Fibroblast of upper back skin (primary cell): ENCODE measurements around the gene KCNK10.

Experiments
- DNase-seq: peaks from one replicate; pipeline ENCODE4 v3.0.0-alpha.2; 2013

Gene KCNK10

DNA sequence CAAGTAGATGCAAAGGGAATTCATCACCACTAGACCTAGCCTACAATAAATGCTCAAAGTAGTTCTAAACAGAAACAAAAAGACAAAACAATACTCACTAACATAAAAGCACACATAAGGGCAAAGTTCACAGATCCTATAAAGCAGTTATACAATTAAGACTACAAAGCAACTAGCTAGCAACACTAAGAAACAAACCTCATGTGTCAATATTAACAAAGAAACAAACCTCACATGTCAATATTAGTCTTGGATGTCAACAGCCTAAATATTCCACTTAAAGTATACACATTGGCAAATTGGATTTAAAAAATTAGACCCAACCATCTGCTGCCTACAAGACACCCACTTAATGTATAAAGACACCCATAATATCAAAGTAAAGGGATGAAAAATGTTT, 152.7 kb downstream of the KCNK10 start:
- no peak for DNase-seq

DNA sequence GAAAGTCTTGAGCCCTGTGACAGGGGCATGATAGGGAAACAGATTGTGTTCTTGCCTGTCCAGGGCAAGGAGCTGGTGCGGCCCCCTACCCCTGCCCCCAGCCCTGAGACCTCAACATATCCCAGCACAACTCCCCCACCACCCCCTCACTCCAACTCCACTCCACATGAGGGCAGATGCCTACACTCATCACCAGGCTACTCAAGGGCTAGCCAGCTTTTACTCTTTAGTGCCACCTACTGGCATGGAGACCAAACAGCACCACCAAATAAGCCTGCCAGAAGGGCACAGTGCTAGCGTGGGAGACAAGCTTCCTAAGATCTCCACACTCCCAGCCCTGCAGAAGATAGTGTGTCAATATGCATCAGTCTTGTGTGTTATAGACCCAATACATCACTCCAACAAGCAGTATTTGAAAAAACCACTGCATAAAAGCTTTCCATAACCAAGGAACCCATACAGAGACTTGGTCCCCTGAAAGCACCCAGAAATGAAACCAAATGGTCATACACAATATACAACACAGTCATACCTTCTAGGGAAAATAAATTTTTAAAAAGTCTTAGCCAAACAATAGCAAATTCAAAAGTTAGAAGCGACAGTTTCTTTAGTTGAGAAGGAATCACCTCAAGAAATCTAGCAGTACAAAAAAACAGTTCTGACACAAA, 154.4 kb downstream of the KCNK10 start:
- peak; percentile 20 for DNase-seq

DNA sequence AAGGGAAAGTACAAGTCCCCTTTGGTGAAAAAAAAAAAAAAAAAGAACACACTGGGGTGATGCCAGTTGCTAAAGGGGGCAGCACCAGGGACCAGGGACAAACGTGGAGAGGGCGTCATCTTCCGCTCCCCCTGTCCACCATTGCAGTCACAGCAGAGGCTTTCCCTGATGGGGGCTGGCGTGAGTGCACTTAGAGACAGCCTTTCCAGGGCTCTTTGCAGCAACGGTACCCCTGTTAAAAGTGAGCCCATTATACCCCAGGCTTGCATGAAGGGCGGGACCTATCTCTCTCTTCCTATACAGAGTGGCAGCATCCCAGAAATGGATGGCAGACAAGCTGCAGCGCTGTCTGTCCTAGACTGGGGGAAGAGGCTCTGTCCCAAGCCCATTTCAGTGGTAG, 155.0 kb downstream of the KCNK10 start:
- no peak for DNase-seq

DNA sequence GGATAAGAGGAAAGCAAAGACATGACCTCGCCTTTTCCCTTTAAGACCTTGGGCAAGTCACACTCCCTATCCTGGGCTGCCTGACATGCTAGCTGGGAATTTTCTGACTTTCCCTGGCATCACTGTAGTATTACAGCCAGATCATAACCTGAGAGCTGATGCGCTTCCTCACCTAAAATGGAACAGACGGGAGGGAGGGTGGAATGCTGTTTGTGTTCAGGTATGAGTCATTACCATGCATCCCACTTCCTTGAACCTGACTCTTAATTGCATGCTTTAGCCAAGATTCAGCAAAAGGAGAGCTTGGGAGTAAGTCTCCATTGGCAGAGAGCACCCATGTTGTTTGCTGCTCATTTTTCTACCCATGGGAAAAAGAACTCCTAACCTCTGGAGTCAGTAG, 156.5 kb downstream of the KCNK10 start:
- peak; percentile 17 for DNase-seq

DNA sequence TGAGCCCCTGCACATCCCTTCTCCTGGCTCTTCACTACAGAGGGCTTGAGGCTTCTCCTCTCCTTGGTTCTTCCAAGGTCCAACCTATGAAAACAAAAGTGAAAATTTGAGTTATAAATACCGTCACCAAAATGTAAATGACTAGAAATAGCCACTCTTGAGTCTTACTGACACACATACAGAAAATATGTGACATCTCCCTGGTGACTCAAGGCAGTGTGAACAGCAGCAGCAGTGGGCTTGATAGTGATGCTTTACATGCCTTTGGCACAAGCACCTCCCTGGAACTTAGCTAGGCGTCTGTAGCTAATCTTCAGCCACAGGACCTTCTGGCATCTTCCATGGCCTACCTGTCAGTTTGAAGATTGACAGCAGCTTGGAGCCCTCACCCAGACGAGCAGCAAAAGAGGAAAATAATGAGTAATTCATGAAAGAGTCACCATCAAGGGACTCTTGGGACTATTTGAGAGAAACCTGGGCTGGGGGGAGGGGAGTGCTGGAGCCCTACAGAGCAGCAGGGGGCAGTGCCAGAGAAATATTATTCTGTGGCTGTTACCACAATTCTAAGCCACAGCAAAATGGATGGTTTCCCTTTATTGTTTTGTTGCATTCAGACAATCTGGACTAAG, 158.0 kb downstream of the KCNK10 start:
- no peak for DNase-seq

DNA sequence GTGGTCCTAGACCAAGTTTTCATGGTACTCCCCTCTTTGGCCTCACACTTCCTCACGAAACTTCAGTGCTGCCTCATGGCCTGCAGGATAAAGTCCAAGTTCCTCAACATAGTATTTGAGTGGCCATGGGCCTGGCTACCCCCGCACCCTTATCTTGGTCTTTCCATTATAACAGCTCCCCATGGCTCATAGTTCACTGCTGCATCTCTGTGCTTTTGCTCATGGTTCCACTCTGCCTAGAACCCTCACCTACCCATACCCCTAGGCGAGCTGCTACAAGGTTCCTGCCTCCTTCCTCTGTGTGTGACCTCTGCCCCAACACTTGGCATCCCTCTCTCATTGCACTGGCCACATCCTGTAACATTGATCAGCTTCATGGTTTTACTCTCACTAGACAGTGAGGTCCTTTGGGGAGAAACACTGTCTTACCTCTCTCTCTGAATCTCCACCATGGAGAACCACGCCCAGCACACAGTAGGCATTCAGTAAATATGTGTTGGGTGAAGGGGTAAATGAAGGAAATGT, 159.3 kb downstream of the KCNK10 start:
- DNase-seq, result no peak

DNA sequence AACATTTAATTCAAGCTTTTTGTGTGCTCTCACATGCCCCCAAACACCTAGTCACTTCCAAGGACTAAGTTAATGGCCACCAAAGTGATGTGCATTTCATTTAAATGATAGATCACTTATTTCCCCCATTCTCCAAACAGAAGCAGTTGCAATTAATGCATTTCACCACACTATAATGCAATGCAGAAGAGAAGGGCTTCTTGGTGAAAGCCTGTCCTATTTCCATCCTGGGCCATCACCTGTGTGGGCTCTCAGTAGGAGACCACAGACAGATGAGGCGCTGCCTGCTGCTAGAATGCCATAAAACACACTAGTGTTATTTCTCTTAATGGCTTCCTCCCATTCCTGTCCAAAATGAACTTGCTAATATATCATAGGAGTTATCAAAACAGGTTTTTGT, 166.9 kb downstream of the KCNK10 start:
- DNase-seq, result no peak

DNA sequence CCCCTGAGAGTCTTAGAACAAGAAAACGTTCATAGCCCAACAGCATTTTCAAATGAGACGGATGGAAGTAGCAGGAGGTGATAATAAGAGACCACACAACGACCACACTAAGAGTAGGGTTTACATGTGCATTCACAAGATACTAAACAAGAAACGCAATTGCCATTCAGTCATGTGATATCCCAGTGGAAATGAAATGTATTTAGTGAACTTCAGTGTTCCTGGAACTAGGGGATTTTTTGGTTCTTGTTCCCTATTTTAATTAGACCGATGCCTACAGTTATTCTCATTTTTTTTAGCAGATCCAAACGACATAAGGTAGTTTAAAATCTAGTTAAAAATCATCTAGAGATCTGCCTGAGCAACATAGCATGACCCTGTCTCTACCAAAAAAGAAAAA, 168.1 kb downstream of the KCNK10 start:
- no peak for DNase-seq

DNA sequence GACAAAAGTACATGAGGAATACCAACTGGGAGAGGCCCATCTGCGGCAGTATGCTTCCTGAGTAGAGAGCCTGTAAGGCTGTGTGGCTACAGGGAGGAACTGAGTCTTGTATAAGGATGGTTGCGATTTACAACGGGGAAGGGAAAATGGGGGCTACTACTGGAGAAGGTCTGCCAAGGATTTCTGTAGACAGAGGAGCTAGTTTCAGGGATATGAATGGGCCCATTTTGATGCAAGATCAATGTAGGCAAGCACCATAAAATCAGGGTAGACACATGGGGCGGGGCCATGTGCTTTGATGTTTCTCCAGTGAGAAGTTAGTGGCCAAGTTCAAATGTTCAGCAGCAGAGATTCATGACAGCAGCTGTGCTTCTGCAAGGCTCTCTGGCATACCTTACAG, 168.7 kb downstream of the KCNK10 start:
- no peak for DNase-seq

DNA sequence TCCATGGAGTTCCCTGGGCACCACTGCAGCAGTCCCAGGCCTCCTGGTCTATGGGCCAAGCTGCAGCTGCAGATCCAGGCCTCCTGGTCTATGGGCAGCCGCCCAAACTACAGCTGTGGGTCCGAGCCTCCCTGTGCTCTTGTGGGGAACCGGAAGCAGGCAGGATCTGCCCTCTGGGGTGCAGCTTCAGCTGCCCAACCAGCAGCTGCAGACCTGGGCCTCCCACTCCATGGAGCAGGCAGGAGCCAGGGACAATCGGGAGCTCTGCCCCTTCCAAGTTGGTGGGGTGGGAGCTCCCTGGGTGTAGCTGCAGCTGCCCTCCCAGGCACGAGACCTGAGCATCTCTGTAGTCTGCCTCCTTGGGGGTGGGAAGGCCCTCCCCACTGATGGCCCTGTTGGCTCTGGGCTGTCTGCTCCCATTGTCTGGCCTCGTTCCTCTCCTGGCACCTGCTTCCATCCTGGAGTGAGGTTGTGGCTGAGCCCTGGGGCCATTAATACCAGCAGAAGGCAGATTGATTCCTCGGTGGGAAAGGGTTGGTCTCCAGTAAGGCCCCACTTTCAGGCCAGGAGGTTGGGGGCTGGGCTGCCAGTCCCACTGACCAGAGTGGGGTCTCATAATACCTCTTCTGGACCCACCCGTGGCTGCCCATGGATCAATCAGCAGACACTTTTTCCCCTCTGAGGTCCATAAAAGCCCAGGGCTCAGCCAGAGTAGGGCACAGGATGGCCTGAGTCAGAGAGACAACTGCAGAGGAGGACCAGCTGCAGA, 176.0 kb downstream of the KCNK10 start:
- DNase-seq, result no peak

DNA sequence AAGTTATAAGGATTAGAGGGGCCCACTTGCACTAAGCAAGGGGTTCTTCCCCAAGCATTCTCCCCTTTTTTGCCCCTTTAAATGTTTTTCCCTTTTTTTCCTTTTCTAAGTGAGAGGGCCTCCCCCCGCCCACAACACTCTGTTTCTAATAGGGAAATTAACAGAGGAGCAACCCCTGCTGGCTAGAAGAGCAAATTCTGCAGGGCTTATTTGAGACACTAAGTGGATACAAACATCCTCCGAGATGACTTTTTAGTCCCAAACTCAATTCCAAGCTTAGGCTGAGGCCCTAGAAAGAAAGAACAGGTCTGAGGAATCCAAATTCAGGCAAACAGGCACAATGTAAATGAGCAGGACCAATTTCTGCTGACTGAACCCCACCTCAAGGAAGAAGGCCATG, 179.3 kb downstream of the KCNK10 start:
- no peak for DNase-seq

DNA sequence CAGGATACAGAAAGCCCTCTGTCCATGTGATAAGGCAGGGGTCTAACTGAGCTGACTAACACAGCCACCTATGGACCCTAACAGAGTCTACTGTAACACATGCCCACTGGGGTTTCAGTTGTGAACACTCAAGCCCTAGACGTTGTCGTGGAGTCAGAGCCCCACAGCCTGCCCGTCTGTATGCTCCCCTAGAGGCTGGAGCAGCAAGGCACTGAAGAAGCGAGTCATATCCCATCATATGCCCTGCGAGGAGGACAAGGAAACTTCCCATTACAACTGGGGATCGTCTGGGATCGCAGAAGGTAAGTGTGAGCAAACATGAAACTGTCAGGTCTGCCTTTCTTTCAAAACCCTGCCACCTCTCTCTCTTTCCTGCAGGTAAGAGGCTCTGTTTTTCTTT, 180.1 kb downstream of the KCNK10 start:
- no peak for DNase-seq

DNA sequence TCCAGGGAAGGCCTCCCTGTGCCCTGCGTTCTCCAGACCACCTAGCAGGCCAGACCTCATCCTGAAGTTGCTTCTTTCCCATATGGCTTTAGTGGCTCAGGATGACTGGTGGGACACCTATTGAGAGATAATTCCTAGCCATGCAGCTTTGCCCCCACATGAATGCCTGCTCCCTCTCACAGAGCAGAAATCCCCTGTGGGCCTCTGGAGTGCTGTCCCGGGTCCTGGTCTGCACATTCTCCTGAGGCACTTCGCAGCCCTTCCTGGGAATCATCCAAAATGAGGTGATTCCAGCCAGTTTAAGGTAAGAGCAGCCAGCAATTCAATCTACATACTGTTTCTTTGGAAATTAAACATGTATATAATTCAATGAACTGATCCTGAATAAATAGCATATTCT, 182.2 kb downstream of the KCNK10 start:
- no peak for DNase-seq

DNA sequence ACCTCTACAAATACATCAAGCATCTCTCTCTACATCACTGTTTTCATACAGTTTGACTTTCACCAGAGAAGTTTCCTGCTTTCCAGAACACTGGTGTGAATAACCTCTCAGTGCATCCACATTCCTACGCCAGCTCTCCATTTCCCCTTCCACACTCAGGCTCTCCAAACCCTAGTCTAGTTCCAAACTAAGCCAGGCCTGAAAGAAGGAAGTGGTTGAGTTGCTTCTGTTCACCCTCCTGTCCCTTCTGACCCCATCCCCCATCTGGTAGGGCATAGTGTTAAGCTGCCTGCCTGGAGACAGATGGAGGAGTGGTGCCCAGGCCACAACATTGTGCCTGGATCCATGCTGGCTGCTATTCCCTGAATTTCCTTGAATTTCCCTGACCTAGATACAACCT, 185.7 kb downstream of the KCNK10 start:
- no peak for DNase-seq
